ENCODE measurements around the gene ZNF268. TPM values are rescaled to one million over a fixed set of nuclear protein-coding genes. Genes with fewer than 3 reads are reported as not detected.

The ZNF268 gene
- polyA plus RNA-seq, 3 donors = 3.3 to 6.0 (median 5.8) TPM

GRCh38 chr12:133174901-133175300, 6.4 kb upstream of the ZNF268 start:
- H3K4me2 ChIP-seq (replicated peaks; ENCODE audit: extremely low read depth, low read length, poor library complexity, severe bottlenecking) = no peak overlapping the region
- TF ChIP-seq, protein P1, sequence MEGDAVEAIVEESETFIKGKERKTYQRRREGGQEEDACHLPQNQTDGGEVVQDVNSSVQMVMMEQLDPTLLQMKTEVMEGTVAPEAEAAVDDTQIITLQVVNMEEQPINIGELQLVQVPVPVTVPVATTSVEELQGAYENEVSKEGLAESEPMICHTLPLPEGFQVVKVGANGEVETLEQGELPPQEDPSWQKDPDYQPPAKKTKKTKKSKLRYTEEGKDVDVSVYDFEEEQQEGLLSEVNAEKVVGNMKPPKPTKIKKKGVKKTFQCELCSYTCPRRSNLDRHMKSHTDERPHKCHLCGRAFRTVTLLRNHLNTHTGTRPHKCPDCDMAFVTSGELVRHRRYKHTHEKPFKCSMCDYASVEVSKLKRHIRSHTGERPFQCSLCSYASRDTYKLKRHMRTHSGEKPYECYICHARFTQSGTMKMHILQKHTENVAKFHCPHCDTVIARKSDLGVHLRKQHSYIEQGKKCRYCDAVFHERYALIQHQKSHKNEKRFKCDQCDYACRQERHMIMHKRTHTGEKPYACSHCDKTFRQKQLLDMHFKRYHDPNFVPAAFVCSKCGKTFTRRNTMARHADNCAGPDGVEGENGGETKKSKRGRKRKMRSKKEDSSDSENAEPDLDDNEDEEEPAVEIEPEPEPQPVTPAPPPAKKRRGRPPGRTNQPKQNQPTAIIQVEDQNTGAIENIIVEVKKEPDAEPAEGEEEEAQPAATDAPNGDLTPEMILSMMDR (IDR thresholded peaks at IDR 0.05) = no peak
- no peaks in the 10 kb centered on the region for H4K20me1 ChIP-seq (ENCODE audit: insufficient read depth, low read length)
- no peak overlapping the region for H2AFZ ChIP-seq (ENCODE audit: insufficient read depth, low read depth, low read length, poor library complexity, severe bottlenecking)
- Mint-ChIP-seq H3K9me3 (peaks cover 39 to 94% (median 78%) of the 10 kb centered on the region in 7 donors), H3K27ac (peak overlapping the region in 1 of 7 donors; percentile 11), H3K4me1 (no peaks in the 10 kb centered on the region), H3K27me3 (ENCODE audit: low read depth in 3 of 3) (peaks cover 0 to 3% (median 0%) of the 10 kb centered on the region in 3 donors), H3K36me3 (no peaks in the 10 kb centered on the region), H3K4me3 (no peak overlapping the region)
- no peaks in the 10 kb centered on the region for H3K4me1 ChIP-seq (ENCODE audit: control insufficient read depth in 1 of 2, insufficient read depth in 2 of 2, low read length in 2 of 2)
- H3K27ac ChIP-seq (ENCODE audit: low read depth in 1 of 2, low read length in 2 of 2) = no peak overlapping the region
- H3K79me2 ChIP-seq (ENCODE audit: insufficient read depth, low read length) = no peaks in the 10 kb centered on the region
- intact Hi-C loops (cut with micrococcal nuclease) = no loop called here
- DNase-seq = no peak
- no peaks in the 10 kb centered on the region for H3K27me3 ChIP-seq (ENCODE audit: control insufficient read depth in 2 of 2, insufficient read depth in 2 of 2, low read length in 2 of 2)
- H3K9ac ChIP-seq (ENCODE audit: insufficient read depth, low read length, poor library complexity, severe bottlenecking) = no peak overlapping the region
- H3K9me3 ChIP-seq (replicated peaks in 1 of 2; ENCODE audit: control insufficient read depth in 1 of 2, insufficient read depth in 1 of 2, low read length in 2 of 2) = peaks cover 48 to 84% of the 10 kb centered on the region in 2 donors
- no peak overlapping the region for H3K4me3 ChIP-seq (replicated peaks in 1 of 3; ENCODE audit: low read depth in 2 of 3, low read length in 3 of 3)
- no peaks in the 10 kb centered on the region for H3K36me3 ChIP-seq (replicated peaks in 1 of 2; ENCODE audit: control insufficient read depth in 1 of 2, insufficient read depth in 2 of 2, low read length in 2 of 2)
- no CpG with 5 or more reads among the region's 1 CpG for WGBS (ENCODE audit: insufficient coverage)

- intact Hi-C loops (cut with micrococcal nuclease) = loop anchor here (1.0 to 2.0 kb wide), 4 partner anchors 50 to 194 kb away; partner anchors contain the start of genes ZNF10 (in 2 of the 2), ZNF140 (in 2 of the 2), ZNF891 (in 2 of the 2) and ZNF26 (in 1 of the 2)
- H3K9ac ChIP-seq (ENCODE audit: insufficient read depth, low read length, poor library complexity, severe bottlenecking) = no peak overlapping the region
- peaks cover 35 to 37% of the 10 kb centered on the region in 2 donors for H3K36me3 Mint-ChIP-seq
- TF ChIP-seq, protein P1 (IDR thresholded peaks at IDR 0.05) = no peak
- H3K27me3 Mint-ChIP-seq (ENCODE audit: low read depth in 3 of 3) = peaks cover 0 to 2% (median 0%) of the 10 kb centered on the region in 3 donors
- no peak overlapping the region for H3K4me3 Mint-ChIP-seq
- WGBS (ENCODE audit: insufficient coverage) = no CpG with 5 or more reads among the region's 8 CpGs
- peaks cover 49 to 98% (median 81%) of the 10 kb centered on the region in 7 donors for H3K9me3 Mint-ChIP-seq
- peaks cover 10% of the 10 kb centered on the region for H3K4me1 Mint-ChIP-seq
- no peak overlapping the region for H3K4me2 ChIP-seq (replicated peaks; ENCODE audit: extremely low read depth, low read length, poor library complexity, severe bottlenecking)
- no peak for DNase-seq
- no peak overlapping the region for H2AFZ ChIP-seq (ENCODE audit: insufficient read depth, low read depth, low read length, poor library complexity, severe bottlenecking)
- H3K36me3 ChIP-seq (replicated peaks in 1 of 2; ENCODE audit: control insufficient read depth in 1 of 2, insufficient read depth in 2 of 2, low read length in 2 of 2) = peaks cover 21 to 32% of the 10 kb centered on the region in 2 donors
- peaks cover 7% of the 10 kb centered on the region in 2 donors for H3K4me1 ChIP-seq (ENCODE audit: control insufficient read depth in 1 of 2, insufficient read depth in 2 of 2, low read length in 2 of 2)
- H3K27ac Mint-ChIP-seq = no peak overlapping the region
- peaks cover 8% of the 10 kb centered on the region for H3K79me2 ChIP-seq (ENCODE audit: insufficient read depth, low read length)
- no peaks in the 10 kb centered on the region for H3K27me3 ChIP-seq (ENCODE audit: control insufficient read depth in 2 of 2, insufficient read depth in 2 of 2, low read length in 2 of 2)
- no peak overlapping the region for H3K27ac ChIP-seq (ENCODE audit: low read depth in 1 of 2, low read length in 2 of 2)
- peaks cover 51 to 87% of the 10 kb centered on the region in 2 donors for H3K9me3 ChIP-seq (replicated peaks in 1 of 2; ENCODE audit: control insufficient read depth in 1 of 2, insufficient read depth in 1 of 2, low read length in 2 of 2)
- H4K20me1 ChIP-seq (ENCODE audit: insufficient read depth, low read length) = no peaks in the 10 kb centered on the region
- peak overlapping the region in 1 of 3 experiments; percentile 94 for H3K4me3 ChIP-seq (replicated peaks in 1 of 3; ENCODE audit: low read depth in 2 of 3, low read length in 3 of 3)
Measured at GRCh38 chr12:133180669-133181068, 626 bp upstream of the ZNF268 start.
